HT1080 (cell line): ENCODE data around the gene GABRB1. TPM values are rescaled to one million over a fixed set of nuclear protein-coding genes. Genes with fewer than 3 reads are reported as not detected.

Experiments
- DNase-seq: peaks from one replicate; pipeline ENCODE4 v3.0.0-alpha.2; 2015; ENCODE audit warnings: low read depth
- total RNA-seq: library from RNA; depleted of rRNA; stranded (reverse); fragments of >200 nt; shearing (Covaris generic); gene quantifications from 2 replicates; pipeline ENCODE4 v1.2.3, GENCODE V29; 2014

Gene GABRB1
- total RNA-seq, 1 experiment from 2014 or later: 0.76 TPM

- no peak for DNase-seq
Observed at GRCh38 chr4:47382846-47383360, 351.5 kb downstream of the GABRB1 start.

DNA sequence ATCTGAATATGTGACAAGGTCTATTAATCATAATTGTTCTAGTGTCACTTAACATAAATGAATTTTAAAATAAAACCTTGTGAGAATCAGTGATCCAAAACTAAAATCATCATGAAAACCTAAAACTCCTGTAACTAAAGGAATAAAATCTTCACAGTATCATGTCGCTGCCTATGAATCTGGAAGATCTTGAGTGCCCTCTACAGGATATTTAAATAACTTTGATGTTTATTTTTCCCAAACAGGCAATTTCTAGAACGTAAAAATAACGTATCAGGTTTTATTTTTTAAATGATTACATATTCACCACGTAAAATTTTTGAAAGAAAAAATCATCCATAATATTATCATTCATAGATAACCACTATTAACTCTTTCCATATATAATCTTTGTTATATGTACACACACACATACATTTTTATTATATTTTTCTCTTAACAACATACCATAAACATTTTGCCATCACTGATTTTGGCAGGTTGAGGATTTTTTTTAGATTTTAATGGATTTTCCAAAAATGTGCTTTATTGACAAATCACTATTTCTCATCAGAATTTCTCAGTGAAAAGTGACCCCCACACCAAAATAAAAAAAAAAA lies 352.6 kb downstream of the GABRB1 start:
- peak; percentile 31 for DNase-seq

- no peak for DNase-seq
Observed at GRCh38 chr4:47386146-47386545, 354.8 kb downstream of the GABRB1 start.

DNA sequence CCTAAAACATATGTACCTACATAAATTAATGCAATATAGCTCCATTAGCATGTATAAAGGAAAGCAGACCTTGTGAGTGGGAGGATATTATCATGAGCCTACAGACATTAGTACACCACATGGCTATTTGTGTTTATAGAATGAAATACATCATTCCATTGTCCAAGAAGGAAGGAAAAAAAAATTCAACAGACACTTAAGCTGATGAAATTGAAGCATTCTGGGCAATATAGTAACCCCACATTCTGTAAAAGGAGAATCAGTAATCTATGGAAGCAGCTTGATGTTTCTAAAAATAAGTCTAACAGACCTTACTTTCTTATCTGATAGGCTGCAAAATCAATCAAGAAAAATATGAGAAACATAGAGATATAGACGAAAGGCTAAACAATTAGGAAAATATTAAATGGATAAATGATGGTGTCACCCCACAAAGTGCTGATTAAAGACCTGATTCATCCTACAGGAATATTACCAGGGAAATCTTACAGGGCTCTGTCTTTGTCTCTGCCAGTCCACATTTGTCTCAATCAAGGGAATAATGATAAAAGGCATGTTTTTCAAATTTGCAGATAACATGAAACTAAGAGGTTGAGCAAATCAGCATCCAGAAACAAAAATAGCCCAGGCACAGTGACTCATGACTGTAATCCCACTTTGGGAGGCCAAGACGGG lies 355.3 kb downstream of the GABRB1 start:
- no peak for DNase-seq

GRCh38 chr4:47390428-47391125 lies 359.2 kb downstream of the GABRB1 start:
- DNase-seq: no peak

GRCh38 chr4:47391256-47391655 lies 359.9 kb downstream of the GABRB1 start:
- DNase-seq: no peak

- DNase-seq: no peak
Observed at GRCh38 chr4:47406408-47406807, 375.0 kb downstream of the GABRB1 start.

DNA sequence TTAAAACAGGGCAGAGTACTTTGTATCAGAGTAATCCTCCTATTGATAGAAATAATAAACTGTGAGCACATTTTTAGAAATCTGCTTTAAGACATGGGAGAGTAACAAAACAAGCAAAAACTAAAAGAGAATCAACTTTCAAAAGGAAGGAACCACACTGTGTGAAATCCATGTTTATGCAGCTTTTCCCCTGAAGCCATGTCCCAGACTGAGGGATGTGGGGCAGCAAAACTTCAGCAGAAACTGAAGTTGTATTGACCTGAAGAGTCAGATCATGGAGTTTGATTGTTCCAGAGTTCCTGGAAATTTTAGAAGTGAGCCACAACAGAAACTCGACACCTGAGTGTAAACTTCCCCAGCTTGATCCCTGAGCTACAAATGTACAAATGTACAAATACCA lies 378.9 kb downstream of the GABRB1 start:
- DNase-seq: no peak

- DNase-seq: no peak
Observed at GRCh38 chr4:47413521-47413920, 382.2 kb downstream of the GABRB1 start.

DNA sequence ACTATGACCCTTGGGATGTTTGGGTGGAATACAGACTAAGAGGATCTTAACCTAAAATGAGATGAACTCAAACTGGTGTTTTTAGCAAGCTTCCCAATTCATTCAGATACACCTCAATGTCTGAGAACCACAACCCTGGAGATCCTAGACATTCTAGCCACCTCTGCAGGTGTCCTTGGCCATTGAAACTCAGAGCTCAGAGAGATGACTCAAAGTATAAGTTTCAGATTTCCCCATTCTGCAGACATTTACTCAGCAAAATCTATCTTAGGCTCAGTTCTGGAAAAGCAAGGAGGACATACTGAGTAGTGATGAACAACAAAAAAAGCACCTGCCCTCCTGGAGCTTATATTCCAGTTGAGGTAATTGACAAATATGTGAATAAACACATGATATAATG lies 384.4 kb downstream of the GABRB1 start:
- DNase-seq: no peak

DNA sequence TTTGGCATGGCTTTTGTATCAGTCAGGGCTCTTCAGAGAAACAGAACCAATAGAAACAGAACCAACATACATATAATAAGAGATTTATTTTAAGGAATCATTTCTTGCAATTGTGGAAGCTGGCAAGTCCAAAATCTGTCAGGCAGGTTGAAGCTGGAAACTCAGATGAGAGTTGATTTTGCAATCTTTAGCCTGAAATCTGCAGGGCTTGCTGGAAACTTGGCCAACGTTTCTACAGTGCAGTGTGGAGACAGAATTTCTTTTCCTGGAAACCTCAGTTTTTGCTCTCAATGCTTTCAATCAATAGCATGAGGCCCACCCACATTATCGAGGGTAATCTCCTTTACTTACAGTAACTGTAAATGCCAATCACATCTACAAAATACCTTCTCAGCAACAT lies 386.8 kb downstream of the GABRB1 start:
- DNase-seq: no peak

- no peak for DNase-seq
Observed at GRCh38 chr4:47419296-47419695, 387.9 kb downstream of the GABRB1 start.

DNA sequence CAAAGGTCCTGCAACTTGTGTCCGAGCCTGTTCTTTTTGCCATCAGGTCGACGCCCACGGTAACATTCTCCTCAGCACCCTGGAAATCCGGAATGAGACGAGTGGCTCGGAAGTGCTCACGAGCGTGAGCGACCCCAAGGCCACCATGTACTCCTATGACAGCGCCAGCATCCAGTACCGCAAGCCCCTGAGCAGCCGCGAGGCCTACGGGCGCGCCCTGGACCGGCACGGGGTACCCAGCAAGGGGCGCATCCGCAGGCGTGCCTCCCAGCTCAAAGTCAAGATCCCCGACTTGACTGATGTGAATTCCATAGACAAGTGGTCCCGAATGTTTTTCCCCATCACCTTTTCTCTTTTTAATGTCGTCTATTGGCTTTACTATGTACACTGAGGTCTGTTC lies 394.3 kb downstream of the GABRB1 start:
- DNase-seq: no peak

GRCh38 chr4:47427935-47428334 lies 396.6 kb downstream of the GABRB1 start:
- no peak for DNase-seq

- no peak for DNase-seq
Observed at GRCh38 chr4:47432749-47433148, 401.4 kb downstream of the GABRB1 start.

DNA sequence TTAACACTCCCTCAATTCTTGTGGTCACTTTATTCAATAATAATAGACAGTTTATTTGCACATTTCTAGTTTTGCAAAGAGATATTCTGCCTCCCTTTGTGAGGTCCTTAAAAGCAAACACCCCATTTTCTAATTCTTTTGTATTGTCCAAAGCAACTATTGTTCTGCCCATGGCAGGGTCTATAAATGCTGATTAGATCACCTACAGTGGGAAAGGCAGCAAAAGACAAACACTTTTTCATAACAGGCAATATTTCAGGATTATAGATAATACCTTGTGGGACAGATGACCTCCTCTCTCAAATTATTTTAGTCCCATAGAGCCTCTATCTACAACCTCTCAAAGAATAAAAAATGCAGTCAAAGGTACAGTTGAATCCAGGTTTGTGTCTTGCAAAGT lies 403.6 kb downstream of the GABRB1 start:
- no peak for DNase-seq

- DNase-seq: no peak
Observed at GRCh38 chr4:47442980-47443379, 411.6 kb downstream of the GABRB1 start.

- no peak for DNase-seq
Observed at GRCh38 chr4:47444031-47444430, 412.7 kb downstream of the GABRB1 start.

DNA sequence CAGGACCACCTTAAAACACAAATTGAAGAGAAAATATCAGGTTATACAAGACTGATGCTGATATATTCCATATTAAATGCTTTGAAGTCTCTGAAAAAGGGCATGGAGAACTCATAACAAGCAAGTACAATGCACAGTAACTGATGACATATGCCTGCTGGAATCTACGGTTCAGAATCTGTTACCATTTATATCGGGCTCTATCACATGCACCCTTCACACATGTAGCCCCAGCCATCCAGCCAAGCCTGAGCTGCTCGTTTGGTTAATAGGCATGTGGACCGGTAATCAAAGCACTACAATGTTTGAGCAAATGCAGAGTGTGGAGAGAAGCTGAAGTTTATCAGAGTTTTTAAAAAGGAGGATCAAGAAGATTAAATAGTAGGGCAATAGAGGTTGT lies 420.3 kb downstream of the GABRB1 start:
- DNase-seq: no peak

- no peak for DNase-seq
Observed at GRCh38 chr4:47462799-47463234, 431.4 kb downstream of the GABRB1 start.

DNA sequence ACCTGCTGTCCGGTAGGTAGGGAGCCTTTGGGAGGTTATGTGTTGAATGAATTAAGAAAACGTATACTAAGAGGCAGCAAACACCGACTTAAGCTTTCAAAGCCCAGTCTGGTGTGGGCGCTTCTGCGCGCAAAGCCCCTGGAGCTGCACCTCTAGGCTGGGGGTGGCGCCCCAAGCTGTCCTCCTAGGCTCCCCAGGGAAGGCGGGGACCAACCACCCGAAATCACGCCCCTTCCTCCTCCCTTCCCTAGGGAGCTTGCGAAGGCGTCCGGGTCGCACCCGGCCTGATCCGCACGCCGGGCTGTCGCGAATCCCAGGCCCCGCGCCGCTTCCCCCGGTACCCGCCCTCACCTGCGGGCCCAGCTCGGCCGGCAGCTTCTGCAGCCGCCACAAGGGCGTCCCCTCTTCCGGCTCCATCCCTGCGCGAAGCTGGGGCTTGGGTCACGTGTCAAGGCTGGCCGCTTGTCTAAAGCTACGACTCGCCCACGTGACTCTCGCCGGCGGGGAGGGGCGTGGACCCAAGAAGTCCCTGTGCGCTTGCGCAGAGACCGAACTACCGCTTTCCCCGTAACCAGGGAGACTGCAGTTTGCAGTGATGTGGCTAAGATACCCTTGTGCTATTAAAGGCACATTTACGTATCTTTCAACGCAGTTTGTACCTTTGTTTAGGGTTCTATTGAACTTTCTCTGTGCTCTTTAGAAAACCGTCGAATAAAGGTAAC lies 432.0 kb downstream of the GABRB1 start, which contains the start of gene COMMD8:
TSS of gene COMMD8 (minus strand) at position 468 of the 722 bp plus-strand sequence. CDS start at position 417, 51 bp downstream.
- DNase-seq: peak; percentile 94

- no peak for DNase-seq
Observed at GRCh38 chr4:47465004-47465403, 433.6 kb downstream of the GABRB1 start.
